Mesodermal cell (in vitro differentiated cells): Measurements from ENCODE around the gene KIRREL1.

Experiments
- H3K27ac ChIP-seq: 2 replicates; pipeline ENCODE4 v1.7.0; 2013; ENCODE audit warnings: mild to moderate bottlenecking, low read depth, low read length, moderate library complexity; ENCODE audit not compliant: severe bottlenecking
- H3K36me3 ChIP-seq: 2 replicates; pipeline ENCODE4 v1.7.1; 2013; ENCODE audit warnings: mild to moderate bottlenecking, low read length, moderate library complexity; ENCODE audit not compliant: control insufficient read depth, insufficient read depth
- H3K4me1 ChIP-seq: one replicate; pipeline ENCODE4 v1.7.1; 2013; ENCODE audit warnings: mild to moderate bottlenecking, low read length; ENCODE audit not compliant: insufficient read depth, control insufficient read depth, poor library complexity, severe bottlenecking
- H3K4me3 ChIP-seq: 2 replicates; pipeline ENCODE4 v1.7.0; 2013; ENCODE audit warnings: low read length, control low read depth, mild to moderate bottlenecking; ENCODE audit not compliant: insufficient read depth, poor library complexity, severe bottlenecking; ENCODE audit errors: extremely low read depth
- H3K9me3 ChIP-seq: 2 replicates; pipeline ENCODE4 v1.7.1; 2013; ENCODE audit warnings: mild to moderate bottlenecking, low read length, moderate library complexity; ENCODE audit not compliant: control insufficient read depth
- WGBS, 2 experiments: methylation state at CpG; one replicate each; pipeline ENCODE4 v1.1.5; 2013; ENCODE audit warnings: missing lambda C conversion rate in 2 of 2; ENCODE audit not compliant: insufficient coverage in 2 of 2; 5-methylcytosine and 5-hydroxymethylcytosine counted together

Gene KIRREL1

GRCh38 chr1:158020886-158021620 lies 27.6 kb downstream of the KIRREL1 start:
- no peak overlapping the region for H3K4me3 ChIP-seq
- H3K4me1 ChIP-seq, result peaks cover 87% of the 10 kb centered on the region
- H3K9me3 ChIP-seq, result no peaks in the 10 kb centered on the region
- peak overlapping the region; percentile 100 for H3K27ac ChIP-seq
- 69 to 88% methylated on average over 4 to 6 of the region's 6 CpGs for WGBS, 2 experiments
- peaks cover 40% of the 10 kb centered on the region for H3K36me3 ChIP-seq

GRCh38 chr1:158021721-158022120 lies 28.3 kb downstream of the KIRREL1 start:
- WGBS, 2 experiments, result 72 to 100% methylated on average over 1 to 2 of the region's 2 CpGs
- Histone ChIP-seq H3K4me3 (no peak overlapping the region), H3K9me3 (no peaks in the 10 kb centered on the region), H3K36me3 (peaks cover 46% of the 10 kb centered on the region), H3K27ac (peak overlapping the region; percentile 100), H3K4me1 (peaks cover 86% of the 10 kb centered on the region)

GRCh38 chr1:158022554-158023312 lies 29.3 kb downstream of the KIRREL1 start:
- WGBS, 2 experiments, result 90 to 92% methylated on average over 5 of the region's 7 CpGs
- H3K27ac ChIP-seq, result peak overlapping the region; percentile 53

GRCh38 chr1:158024737-158025136 lies 31.3 kb downstream of the KIRREL1 start:
- 91 to 94% methylated on average over 5 of the region's 7 CpGs for WGBS, 2 experiments
- Histone ChIP-seq H3K36me3 (peaks cover 69% of the 10 kb centered on the region), H3K4me1 (peaks cover 68% of the 10 kb centered on the region), H3K4me3 (no peak overlapping the region), H3K9me3 (no peaks in the 10 kb centered on the region), H3K27ac (peak overlapping the region; percentile 46)

More at GRCh38 chr1:158022554-158023312, 29.3 kb downstream of the KIRREL1 start:
- Histone ChIP-seq H3K9me3 (no peaks in the 10 kb centered on the region), H3K4me1 (peaks cover 81% of the 10 kb centered on the region), H3K4me3 (no peak overlapping the region), H3K36me3 (peaks cover 56% of the 10 kb centered on the region)

- Histone ChIP-seq H3K27ac (peak overlapping the region; percentile 46), H3K9me3 (no peaks in the 10 kb centered on the region), H3K36me3 (peaks cover 79% of the 10 kb centered on the region), H3K4me1 (peaks cover 60% of the 10 kb centered on the region), H3K4me3 (no peak overlapping the region)
- WGBS, 2 experiments, result 50 to 86% methylated on average over 4 to 5 of the region's 6 CpGs
Measured at GRCh38 chr1:158025576-158026230, 32.3 kb downstream of the KIRREL1 start.

- no peak overlapping the region for H3K4me3 ChIP-seq
- no peaks in the 10 kb centered on the region for H3K9me3 ChIP-seq
- peaks cover 81% of the 10 kb centered on the region for H3K36me3 ChIP-seq
- no CpG with 5 or more reads among the region's 1 CpG for WGBS, 2 experiments
- no peak overlapping the region for H3K27ac ChIP-seq
- peaks cover 54% of the 10 kb centered on the region for H3K4me1 ChIP-seq
Measured at GRCh38 chr1:158026651-158027050, 33.2 kb downstream of the KIRREL1 start.

- H3K4me1 ChIP-seq, result peaks cover 53% of the 10 kb centered on the region
- H3K9me3 ChIP-seq, result no peaks in the 10 kb centered on the region
- no peak overlapping the region for H3K27ac ChIP-seq
- 100% methylated on average over 1 of the region's 2 CpGs; no CpG with 5 or more reads in 1 of the 2 experiments for WGBS, 2 experiments
- no peak overlapping the region for H3K4me3 ChIP-seq
- H3K36me3 ChIP-seq, result peaks cover 79% of the 10 kb centered on the region
Measured at GRCh38 chr1:158027508-158027907, 34.1 kb downstream of the KIRREL1 start.

- Histone ChIP-seq H3K4me1 (peaks cover 40% of the 10 kb centered on the region), H3K4me3 (no peak overlapping the region), H3K9me3 (no peaks in the 10 kb centered on the region), H3K36me3 (peaks cover 73% of the 10 kb centered on the region), H3K27ac (no peak overlapping the region)
- WGBS, 2 experiments, result 60% methylated on average over 3 of the region's 4 CpGs; no CpG with 5 or more reads in 1 of the 2 experiments
Measured at GRCh38 chr1:158028969-158029368, 35.5 kb downstream of the KIRREL1 start.

- Histone ChIP-seq H3K4me3 (no peak overlapping the region), H3K36me3 (peaks cover 52% of the 10 kb centered on the region), H3K4me1 (peaks cover 57% of the 10 kb centered on the region), H3K27ac (no peak overlapping the region), H3K9me3 (no peaks in the 10 kb centered on the region)
- WGBS, 2 experiments, result 69 to 83% methylated on average over 2 to 3 of the region's 3 CpGs
Measured at GRCh38 chr1:158035014-158035413, 41.6 kb downstream of the KIRREL1 start.

- Histone ChIP-seq H3K4me3 (no peak overlapping the region), H3K36me3 (peaks cover 49% of the 10 kb centered on the region), H3K4me1 (peaks cover 57% of the 10 kb centered on the region), H3K27ac (peak overlapping the region; percentile 23), H3K9me3 (no peaks in the 10 kb centered on the region)
- WGBS, 2 experiments, result 76 to 80% methylated on average over 6 of the region's 8 CpGs
Measured at GRCh38 chr1:158035976-158036583, 42.6 kb downstream of the KIRREL1 start.
